Fibroblast of skin of right biceps (primary cell): ENCODE measurements around the gene SEMA3B.
"Not testable (repeated sequence)": the region's sequence is repeated elsewhere in the genome, so short reads cannot be mapped to it uniquely, and the experiment has no call there.

ENCODE experiments used
- DNase-seq: peaks from one replicate; pipeline ENCODE4 v3.0.0-alpha.2; 2013

SEMA3B gene

DNA sequence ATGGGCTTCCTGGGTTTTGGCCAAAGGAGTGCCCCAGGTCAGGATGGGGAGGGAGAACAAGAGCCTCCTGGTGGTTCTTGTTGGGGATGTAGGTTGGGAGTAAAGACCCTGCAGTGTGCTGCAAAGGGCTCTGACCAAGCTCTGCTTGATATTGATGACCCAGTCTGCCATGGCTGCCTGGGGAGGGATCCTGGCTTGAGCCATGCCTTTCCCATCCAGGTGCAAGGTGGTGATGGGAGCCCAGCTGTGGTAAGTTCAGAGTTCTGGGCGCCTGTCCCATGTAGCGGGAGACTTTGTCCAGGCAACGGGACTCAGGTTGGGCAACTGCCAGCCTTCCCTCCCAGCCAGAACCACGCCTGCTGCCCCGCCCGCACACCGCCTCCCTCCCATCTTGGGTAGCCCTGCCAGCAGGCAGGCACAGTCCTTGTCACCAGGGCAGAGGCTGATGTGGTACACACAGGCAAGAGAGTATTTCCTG lies 30.4 kb upstream of the SEMA3B start:
- no peak for DNase-seq

DNA sequence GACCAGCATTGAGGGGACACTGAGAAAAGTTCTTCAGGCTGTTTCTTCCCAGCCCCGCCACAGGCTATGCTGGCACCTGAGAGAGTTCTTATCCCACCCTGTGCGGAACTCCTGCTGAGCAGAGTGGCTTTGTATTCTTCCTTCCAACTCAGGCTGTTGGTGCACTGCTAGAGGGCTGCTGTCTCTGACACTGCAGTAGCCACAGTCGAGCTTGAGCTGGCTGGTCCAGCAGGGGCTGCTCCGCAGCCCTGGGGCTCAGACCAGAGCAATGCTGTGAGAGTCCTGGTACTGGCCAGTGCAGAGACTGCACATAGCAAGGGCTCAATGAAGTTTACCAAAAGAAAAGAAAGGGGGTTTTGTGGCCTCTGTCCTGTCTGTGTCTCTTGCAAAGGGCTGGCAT lies 29.3 kb upstream of the SEMA3B start:
- DNase-seq: no peak

DNA sequence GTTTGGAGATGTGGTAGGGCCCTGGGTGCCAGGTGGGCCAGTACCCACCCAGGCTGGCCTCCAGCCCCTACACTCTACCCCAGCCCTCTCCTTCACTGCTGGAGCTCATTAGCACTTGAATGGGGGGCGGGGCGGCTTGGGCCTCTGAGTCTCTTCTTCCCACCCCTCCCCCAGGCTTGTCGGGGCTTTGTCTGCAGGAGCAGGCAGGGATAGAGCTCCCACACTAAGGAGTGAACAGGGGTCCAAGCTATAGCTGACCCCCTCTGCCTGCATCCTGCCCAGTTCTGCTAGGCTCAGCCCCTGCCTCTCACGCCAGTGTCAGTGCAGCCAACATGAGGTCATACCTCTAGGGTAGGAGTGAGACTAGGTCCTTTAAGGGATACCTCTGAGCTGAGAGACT lies 27.8 kb upstream of the SEMA3B start:
- DNase-seq: no peak

DNA sequence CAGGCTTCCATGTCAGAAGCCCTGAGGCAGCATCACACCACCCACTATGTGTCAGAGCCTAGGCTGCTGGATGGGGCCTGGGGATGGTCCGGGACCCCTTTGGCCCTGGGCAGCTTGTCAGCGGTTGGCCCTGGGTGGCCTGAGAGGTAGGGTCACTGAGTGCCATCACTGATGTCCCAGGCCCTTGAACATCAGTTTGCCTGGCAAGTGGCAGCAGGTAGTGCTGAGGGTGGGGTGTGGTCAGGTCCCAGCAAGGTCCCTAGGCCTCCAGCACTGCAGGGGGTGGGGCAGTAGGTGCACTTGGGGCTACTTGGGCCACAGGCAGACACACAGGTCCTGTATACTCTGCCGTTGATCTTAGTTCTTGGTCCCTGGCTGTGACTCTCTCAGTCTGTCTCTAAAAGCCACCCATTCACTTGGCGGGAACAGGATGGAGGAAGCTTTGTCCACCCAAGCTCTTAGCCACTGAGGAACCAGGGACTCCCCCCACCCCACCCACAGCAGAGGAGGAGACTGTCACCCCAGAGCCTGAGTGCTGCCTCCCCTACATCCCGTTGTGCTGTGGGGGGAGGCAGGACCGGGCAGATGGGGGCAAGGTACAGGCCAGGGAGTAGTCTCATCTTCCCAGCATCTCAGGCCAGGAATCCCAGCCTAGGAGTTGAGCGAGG lies 27.1 kb upstream of the SEMA3B start:
- DNase-seq: no peak

DNA sequence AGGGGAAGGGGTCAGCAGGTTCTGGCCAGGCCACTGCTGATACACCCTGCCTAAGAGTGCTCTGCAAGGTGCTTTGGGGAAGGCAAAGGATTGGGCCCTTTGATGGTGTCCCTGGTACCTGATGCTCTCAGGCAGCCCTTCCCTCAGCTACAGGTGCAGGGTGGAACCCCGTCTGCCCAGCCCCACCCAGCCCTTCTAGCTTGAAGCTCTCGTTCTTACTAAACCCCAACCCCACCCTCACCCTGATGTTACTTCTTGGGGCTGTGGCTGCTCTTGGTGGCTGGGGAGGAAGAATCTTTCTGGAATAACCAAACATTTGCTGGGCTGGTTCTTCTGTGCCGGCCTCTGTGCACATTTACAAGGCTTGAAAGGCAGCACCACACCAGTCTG lies 26.6 kb upstream of the SEMA3B start:
- no peak for DNase-seq

DNA sequence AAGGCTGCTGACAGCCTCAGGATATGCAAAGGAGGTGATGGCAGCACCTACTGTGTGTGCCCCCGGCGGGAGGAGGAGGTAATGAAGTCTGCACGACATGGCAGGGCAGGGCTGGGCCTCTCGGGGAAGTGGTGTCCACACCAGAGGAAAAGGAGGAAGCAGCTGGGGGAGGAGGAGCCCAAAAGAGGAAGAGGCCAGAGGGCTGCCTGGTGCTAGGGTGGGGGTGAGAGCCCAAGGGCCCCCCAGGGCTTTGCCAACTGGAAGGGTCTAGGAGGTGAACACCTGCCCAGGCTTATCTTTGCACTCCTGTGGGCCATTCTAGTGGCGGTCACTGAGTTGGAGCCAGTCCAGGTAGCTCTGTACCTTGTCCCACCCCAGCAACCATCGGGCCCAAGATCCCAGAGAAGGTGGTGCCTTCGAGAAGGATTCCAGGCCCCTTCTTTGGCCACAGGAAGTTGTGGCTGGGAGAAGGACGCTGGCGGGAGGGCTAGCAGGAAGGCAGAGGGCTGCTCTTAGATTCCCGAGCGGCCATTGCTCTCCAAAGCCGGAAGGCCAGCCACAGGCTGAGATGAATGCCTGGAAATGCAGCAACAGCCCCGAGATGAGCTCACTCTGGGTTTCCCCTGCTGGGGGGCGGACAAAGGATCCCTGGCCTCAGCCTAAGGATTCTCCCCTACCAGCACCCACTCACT lies 25.9 kb upstream of the SEMA3B start:
- DNase-seq: no peak

DNA sequence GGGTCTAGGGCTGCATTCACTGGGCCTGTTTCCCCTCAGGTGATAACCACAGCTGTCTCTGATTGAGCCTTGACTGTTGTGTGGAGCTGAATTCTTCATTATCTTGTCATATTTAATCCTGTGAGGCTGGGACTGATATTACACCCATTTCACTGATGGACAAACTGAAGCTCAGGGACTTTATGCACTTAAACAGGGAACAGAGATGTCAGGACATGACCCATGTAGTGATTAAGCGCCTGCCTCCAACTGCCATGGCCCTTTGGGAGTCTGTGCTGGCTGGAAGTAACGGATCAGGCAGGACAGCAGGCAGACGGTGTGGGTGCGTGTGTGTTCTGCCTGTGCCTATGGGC lies 25.4 kb upstream of the SEMA3B start:
- DNase-seq: no peak

DNA sequence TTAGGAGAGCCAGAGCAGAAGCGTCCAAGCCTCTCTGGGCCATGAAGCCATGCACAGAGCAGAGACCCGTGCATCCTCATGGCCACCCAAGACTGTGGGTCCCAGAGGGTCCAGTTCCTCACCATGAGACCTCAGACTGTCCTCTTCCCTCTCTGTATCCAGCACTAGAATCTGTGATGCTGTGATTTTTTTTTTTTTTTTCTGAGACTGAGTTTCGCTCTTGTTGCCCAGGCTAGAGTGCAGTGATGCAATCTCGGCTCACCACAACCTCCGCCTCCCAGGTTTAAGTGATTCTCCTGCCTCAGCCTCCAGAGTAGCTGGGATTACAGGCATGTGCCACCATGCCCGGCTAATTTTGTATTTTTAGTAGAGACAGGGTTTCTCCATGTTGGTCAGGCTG lies 24.1 kb upstream of the SEMA3B start:
- DNase-seq: not testable (repeated sequence)

DNA sequence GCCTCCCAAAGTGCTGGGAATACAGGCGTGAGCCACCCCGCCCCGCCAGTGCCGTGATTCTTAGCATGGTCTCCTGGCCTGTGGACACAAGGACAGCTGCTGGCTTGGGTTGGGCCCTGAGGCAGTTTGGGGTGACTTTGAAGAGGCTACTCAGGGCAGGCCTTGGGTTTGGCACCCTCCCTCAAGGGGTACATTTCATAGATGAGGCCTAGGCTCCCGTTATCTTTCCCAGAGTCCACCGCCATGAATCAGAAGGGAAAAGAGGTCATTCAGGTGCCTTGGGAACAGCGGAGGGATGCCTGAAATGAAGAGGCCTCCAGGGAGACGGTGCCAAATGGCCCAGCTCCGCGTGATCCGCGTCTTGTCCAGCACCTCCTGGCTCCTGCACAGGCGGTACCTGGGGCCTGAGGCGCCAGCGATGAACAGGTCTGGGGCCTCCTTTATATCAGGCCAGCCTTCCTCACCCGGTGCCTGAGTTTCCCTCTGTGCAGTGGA lies 23.6 kb upstream of the SEMA3B start:
- DNase-seq: no peak

DNA sequence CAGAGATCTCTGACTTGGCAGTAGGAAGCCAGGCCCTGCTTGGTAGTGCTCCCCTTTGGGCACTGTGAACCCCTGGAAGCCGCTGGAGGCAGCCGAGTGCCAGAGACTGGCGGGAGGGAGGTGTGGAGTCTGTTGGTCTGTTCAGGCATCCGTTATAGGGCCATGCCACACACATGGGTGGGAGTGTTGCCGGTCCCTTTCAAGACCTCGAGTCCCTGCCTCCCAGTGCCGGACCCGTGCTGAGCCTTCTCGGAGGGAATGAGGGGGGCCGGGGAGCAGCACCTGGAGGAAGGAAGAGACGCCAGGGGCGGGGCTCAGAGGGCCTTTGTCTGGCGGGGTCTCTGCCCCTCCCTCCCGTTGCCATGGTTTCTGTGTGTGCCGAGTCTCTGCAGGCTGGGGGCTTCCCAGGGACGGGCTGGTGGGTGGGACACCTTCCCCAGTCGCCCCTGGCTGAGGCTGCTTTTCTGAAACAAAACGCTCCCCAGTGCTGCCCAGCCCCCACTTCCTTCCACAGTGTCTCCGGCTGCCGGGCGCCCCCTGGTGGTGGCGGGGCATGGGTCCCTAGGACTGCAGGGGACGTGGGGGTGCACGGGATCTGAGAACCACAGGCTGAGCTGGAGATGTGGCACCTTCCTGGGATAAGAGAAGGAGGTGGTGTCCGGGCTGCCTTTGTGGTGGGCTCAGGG lies 23.0 kb upstream of the SEMA3B start:
- DNase-seq: peak; percentile 90

DNA sequence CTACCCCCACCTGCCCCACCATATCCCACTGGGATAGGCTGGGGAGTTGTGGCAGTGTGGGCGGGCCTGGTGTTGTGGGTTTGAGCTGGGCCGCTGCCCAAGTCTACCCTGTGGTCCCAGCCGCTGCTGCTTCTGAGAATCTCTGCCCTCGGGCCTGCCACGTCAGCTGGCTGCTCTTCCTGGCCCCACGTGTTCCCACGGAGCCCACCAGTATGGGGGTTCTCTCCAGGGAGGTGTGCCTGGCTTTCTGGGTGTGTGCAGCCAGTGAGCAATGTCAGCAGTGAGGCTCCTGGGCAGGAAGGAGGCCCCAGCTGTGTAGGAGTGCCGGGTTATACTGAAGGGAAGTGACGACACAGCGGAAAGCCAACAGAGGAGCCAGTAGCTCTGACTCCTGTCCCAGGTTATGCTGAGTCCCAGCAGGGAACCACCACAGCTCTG lies 22.4 kb upstream of the SEMA3B start:
- peak; percentile 94 for DNase-seq

DNA sequence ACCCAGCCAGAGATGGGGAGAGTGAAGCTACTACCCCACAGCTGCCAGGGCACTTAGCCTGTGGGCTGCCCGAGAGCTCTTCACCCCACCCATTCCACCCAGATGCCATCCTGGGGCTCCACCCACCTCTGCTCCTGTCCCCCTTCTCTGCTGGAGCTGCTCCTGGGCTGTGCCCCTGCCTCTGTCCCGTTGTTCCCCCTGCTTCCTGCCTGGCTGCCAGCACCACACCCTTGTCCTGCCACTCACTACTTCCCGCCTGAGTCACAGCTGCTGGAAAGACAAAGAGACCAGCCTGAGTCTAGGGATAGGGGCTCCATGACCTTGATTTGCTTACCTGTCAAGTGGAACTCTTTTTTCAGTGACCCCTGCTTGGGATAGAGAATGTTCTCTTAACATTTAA lies 20.6 kb upstream of the SEMA3B start:
- no peak for DNase-seq

DNA sequence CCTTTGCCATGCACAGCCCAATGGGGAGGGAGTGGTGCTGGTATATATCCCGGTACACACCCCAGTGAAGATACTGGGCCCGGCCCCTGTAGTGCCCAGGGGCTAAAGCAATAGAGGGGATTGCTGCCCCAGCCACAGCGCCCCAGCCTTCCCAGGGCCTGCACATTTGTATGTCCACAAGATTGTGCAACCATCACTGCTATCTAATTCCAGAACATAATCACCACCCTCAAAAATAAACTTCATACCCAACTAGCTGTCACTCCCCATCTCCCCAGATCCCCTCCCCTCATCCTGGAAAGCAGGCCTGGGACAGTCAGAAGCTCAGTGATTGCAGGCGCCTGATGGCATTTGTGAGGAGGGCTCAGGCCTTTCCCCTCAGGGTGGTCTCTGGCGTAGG lies 19.5 kb upstream of the SEMA3B start:
- no peak for DNase-seq

DNA sequence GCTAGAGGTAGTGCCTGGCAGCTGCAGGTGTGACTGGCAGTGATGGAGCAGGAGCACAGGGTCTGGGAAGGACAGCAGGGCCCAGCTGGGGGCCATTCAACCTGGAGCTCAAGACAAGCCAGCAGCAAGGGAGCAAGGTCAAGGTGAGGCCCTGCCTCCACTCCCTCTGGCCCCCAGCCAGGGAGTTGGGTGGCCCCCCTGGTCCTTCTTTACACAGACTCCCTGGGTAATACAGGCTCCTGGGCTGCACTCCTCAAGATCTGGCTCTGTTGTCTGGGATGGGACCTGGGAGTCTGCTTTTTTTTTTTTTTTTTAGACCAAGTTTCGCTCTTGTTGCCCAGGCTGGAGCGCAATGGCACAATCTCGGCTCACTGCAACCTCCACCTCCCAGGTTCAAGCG lies 18.4 kb upstream of the SEMA3B start:
- DNase-seq: no peak

DNA sequence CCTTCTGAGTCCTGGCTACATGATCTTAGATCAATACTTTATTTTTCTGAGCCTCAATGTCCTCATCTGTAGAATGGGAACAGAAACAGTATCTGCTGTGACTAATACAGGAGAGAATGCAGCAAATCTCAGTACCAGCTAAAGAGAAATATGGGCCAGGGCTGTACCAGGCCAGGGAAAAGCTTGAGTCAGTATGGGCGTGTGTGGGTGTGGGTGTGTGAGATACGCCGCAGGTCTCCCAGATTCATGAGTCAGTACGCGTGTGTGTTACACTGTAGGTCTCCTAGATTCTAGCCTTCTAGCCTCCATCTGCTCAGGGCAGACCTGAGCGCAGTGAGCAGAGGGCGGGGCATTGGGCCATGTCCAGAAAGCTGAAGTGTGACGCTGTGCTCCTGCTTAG lies 17.7 kb upstream of the SEMA3B start:
- peak; percentile 64 for DNase-seq

DNA sequence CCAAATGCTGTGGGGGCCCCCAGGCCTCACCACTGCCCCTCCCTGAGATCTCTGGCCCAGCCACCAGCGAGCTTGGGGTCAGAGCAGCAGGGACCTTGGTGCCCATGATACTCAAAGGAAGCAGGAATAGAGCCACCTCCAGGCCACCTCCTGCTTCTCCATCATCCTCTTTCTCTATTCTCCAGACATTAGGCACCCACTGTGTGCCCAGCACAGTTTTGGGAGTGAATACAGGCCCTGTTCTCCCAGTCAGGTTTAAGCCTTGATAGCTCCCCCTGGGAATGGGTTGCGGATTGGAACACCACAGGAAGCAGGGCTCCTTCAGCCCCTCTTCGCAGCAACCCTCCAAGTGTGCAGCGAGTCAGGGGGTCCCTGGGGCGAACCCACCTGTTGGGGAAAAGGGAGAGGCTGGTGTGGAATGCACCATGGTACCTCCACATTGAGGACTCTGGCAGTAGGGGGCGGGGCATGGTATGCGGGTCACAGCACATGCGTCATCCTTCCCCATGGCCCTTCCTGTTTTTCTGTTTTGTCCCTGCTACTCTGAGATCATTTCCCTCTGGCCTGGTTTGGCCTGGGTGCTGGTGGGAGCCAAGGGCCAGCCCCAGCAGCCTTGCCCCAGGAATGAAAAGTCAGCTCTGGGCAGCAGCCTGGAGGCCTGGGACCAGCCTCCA lies 14.2 kb upstream of the SEMA3B start:
- DNase-seq: no peak

DNA sequence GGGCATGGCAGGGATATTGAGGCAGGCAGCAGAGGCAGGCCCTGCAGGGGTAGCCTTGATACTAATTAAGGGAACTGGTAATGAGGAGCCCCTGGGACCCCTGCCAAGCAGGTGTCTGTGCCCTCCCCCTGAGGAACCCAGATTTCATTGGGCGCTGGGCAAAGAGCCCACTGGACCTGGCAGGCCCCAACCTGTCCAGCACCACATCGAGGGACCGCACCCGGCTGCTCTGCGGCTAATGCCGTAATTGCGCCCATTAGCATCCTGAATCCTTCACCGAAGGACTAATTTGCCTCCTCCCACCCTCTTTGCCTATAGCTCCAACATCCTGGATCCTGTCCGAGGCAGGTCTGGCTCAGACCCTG lies 13.7 kb upstream of the SEMA3B start:
- DNase-seq: no peak

DNA sequence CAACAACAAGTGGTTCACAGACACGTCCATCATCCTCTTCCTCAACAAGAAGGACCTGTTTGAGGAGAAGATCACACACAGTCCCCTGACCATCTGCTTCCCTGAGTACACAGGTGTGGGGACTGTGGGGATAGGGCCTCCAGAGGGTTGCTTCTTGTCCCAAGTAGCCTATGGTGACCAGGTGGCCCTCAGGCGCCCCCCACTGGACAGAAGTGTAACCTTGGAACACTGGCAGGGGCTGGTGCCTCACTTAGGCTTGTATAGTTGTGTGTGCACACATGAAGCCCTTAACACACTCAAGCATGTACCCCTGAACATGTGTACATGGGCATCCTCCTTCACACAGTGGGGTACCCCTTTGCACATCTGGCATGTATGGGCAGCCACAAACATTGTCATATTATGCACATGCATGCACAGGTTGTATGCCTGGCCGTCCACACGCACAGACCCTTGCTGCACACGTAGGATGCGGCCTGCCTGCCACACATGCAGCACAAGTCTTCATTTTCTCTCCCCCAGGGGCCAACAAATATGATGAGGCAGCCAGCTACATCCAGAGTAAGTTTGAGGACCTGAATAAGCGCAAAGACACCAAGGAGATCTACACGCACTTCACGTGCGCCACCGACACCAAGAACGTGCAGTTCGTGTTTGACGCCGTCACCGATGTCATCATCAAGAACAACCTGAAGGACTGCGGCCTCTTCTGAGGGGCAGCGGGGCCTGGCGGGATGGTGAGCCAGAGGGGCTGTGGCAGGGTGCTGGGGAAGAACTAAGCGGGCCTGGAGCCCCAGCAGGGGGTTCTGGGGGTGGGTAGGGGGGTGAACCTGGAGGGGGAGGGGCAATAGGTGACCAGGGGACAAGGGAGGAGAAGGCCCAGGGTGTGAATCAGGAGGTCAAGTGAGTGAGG lies 11.7 kb upstream of the SEMA3B start:
- DNase-seq: no peak

DNA sequence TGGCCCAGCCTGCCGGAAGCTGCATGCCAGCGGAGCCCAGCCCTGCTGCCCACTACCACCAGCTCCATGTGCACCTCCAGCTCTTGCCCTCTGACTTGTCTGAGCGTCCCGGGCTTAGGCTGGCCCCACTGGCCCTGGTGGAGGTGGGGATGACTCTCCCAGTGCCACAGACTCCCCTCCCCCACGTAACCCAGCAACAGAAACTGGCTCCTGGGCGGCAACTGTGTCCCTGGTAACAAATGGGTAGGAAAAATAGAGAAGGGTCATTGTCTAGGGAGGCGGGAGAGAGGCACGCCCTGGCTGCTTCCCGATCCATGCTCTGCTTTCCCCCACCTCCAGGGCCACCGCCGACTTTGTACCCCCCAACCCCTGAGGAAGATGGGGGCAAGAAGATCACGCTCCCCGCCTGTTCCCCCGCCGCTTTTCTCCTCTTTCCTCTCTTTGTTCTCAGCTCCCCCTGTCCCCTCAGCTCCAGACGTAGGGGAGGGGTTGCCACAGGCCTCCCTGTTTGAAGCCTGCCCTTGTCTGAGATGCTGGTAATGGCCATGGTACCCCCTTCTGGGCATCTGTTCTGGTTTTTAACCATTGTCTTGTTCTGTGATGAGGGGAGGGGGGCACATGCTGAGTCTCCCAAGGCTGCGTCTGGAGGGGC lies 10.8 kb upstream of the SEMA3B start:
- DNase-seq: no peak

DNA sequence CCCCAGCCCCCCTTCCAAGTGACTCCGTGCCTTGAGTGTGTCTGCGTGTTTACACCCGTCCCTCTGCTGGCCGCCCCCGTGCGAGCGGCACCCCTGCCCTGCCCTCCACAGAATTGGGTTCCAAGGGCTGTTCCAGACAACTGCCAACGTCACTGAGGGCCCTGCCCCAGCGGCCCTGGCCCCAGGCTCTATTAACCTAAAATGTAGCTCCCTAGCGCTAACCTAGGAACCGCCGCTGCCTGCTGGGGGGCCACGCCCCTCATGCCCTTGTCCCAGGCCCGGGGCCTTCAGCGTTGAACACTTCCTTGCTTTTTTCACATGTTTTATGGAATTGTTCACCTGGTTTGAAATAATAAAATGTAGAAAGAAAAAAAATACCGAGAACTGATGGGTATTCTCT lies 10.0 kb upstream of the SEMA3B start:
- DNase-seq: no peak

DNA sequence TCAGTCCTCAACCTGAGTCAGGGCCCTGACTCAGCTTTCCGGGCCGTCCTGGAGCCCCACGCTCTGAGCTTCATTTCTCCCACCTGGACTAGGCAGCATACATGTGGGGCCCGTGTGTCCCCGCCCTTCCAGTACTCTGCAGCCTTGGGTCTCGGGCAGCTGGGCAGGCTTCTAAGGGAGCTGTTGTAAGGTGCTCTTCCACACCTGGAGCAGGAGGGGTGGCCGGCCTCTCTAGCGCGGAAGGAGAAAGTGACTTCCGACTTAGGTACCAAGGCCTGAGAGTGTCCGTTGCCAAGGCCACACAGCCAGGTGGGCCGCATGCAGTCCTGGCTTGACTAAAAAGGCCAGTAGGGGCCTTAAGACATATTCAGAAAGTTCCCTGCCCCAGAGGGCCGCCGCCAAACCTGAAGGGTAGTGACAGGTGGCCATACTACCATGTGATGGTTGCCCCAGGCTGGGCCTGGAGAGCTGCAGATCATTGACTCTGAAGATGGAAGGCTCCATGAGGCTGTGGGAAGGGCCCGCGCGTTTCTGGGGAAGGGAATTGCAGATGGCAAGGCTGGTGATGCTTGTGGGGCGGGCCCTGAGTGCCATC lies 9.4 kb upstream of the SEMA3B start:
- no peak for DNase-seq
